Epithelial cell of umbilical artery (primary cell): Measurements from ENCODE around the gene USP14. TPM values are rescaled to one million over a fixed set of nuclear protein-coding genes. Genes with fewer than 3 reads are reported as not detected.

Experiments
- total RNA-seq: library from RNA; depleted of rRNA; stranded (reverse); fragments of >200 nt; gene quantifications from 2 replicates; pipeline ENCODE4 v1.2.3, GENCODE V29; 2014

The USP14 gene
- total RNA-seq: 28.6 and 34.0 TPM in 2 replicates

DNA sequence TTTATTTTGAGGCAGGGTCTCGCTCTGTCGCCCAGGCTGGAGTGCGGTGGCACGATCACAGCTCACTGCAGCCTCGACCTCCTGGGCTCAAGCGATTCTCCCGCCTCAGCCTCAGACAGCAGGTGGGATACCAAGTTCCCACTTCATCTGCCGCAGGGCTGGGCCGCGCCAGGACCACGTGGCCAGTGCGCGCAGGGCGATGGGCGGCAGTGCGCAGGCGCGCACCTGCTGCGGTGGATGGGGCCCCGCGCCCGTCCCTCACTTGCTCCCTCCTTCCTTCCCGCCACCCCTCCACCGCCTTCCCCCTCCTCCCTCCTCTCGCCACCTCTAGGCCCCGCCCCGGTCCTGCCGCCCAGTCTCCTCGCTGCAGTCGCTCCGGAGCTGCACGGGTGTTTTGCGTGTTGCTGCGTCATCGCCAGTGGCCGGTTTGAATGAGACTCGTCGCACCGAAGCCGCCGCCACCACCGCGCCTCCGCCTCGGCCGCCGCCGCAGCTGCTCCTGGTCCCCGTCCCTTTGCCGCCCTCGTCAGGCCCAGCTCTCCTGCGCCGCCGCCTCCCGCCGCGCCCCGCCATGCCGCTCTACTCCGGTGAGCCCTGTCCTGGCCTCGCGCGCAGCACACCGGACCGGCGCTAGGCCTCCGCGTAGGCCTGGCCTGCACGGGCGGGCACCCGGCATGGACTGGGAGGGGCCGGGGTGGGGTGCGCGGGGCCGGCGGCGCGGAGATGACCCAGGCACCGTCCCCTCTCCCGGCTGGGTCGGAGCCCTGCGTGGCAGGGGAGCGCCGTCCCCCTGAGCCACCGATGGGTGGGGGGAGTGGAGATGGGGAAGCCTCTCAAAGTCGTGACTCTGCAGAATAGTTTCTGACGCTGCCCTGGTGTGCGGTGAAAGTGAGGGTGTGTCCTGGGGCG, at the start of gene USP14:
USP14 (plus strand) TSS at position 430 of the 909 bp plus-strand sequence; CDS start at position 572, 142 bp downstream.

Other genes starting within 250 kb of the USP14 start
- gene TUBB8B, start 108.9 kb upstream of the USP14 start, total RNA-seq: not detected in 2 replicates
- 35.4 and 54.7 TPM in 2 replicates for gene THOC1, start 109.5 kb downstream of the USP14 start, total RNA-seq